ENCODE measurements around the gene CCNL2. TPM values are rescaled to one million over a fixed set of nuclear protein-coding genes. Genes with fewer than 3 reads are reported as not detected.

Gene CCNL2
- total and polyA plus RNA-seq, 2 of the 13 experiments (the other 11 are each of a cell fraction or from before 2014, with no cell fraction given) = 105 to 340 TPM

DNA sequence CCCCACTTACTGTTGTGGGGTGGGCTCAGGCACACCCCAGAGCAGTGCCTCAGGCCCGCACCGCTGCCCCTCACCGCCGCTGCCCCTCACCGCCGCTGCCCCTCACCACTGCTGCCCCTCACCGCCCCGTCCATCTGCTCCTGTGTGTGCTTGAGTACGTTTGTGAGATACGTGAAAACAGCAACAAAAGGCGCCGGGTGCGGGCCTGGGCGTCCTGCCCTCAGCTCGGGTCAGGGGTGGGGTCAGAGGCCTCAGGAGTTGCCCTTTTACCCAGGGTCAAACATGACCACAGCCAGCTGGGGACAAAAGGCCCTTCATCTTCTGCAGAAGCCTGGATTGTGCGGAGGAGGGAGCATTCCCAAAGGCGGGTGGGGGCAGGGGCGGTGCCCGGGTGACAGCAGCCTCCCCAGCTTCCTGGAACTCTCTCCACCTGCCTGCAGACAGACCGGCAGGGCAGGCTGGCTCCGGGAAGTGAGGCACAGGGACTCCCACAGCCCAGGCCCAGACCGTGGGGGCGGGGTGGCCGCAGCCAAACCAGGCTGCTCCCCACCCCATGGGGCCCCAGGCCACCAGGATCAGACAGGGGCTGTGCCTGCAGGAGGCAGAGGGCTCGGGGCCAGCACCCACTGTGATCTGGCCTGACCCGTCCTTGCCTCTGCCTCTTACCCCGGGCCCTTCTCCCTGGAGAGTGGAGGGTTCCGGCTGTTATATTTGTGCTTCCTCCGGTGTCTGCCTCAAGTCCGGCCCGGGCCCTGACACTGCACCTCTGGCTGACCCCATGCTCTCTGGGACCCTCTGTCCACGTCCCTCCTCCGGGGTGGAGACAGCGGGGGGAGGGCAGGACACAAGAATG lies 34.0 kb upstream of the CCNL2 start (continued):
- TF ChIP-seq, protein P1, sequence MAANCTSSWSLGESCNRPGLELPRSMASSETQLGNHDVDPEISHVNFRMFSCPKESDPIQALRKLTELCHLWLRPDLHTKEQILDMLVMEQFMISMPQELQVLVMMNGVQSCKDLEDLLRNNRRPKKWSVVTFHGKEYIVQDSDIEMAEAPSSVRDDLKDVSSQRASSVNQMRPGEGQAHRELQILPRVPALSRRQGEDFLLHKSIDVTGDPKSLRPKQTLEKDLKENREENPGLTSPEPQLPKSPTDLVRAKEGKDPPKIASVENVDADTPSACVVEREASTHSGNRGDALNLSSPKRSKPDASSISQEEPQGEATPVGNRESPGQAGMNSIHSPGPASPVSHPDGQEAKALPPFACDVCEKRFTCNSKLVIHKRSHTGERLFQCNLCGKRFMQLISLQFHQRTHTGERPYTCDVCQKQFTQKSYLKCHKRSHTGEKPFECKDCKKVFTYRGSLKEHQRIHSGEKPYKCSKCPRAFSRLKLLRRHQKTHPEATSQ (CRISPR knock-in tag; IDR thresholded peaks at IDR 0.05; ENCODE audit: borderline replicate concordance) = peak; percentile 46; the same call in 1 of the 2 replicates
- TF ChIP-seq KDM6A (CRISPR knock-in tag; IDR thresholded peaks at IDR 0.05; ENCODE audit: low read depth) (peak; percentile 87), SUZ12 (IDR thresholded peaks at IDR 0.05; ENCODE audit: low read depth, low read length) (no peak), U2AF1 (optimal IDR thresholded peaks at IDR 0.05; ENCODE audit: low read depth, low read length) (no peak), TERF1 (CRISPR knock-in tag; IDR thresholded peaks at IDR 0.05) (no peak), CAMTA2 (CRISPR knock-in tag; IDR thresholded peaks at IDR 0.05; ENCODE audit: borderline replicate concordance) (no peak), NFE2 (CRISPR knock-in tag; IDR thresholded peaks at IDR 0.05) (no peak), MXD4 (CRISPR knock-in tag; IDR thresholded peaks at IDR 0.05) (peak; percentile 87), ZFP36L2 (CRISPR knock-in tag; IDR thresholded peaks at IDR 0.05) (no peak), ZSCAN21 (CRISPR knock-in tag; IDR thresholded peaks at IDR 0.05; ENCODE audit: borderline replicate concordance) (peak; percentile 23; the same call in 1 of the 2 replicates), ZNF274 (CRISPR knock-in tag; IDR thresholded peaks at IDR 0.05) (peak; percentile 68; the same call in 1 of the 2 replicates), ZMYM2 (CRISPR knock-in tag; IDR thresholded peaks at IDR 0.05) (no peak), PAF1 (CRISPR knock-in tag; IDR thresholded peaks at IDR 0.05) (peak; percentile 40), RBFOX2 (IDR thresholded peaks at IDR 0.05; ENCODE audit: low read depth, low read length) (peak; percentile 86), SKIL (CRISPR knock-in tag; IDR thresholded peaks at IDR 0.05; ENCODE audit: borderline replicate concordance) (peak; percentile 97), PRMT3 (CRISPR knock-in tag; IDR thresholded peaks at IDR 0.05; ENCODE audit: borderline replicate concordance, low read depth) (no peak), ZNF740 (CRISPR knock-in tag; IDR thresholded peaks at IDR 0.05) (no peak), RORA (CRISPR knock-in tag; IDR thresholded peaks at IDR 0.05) (no peak)
- TF ChIP-seq, protein P2, sequence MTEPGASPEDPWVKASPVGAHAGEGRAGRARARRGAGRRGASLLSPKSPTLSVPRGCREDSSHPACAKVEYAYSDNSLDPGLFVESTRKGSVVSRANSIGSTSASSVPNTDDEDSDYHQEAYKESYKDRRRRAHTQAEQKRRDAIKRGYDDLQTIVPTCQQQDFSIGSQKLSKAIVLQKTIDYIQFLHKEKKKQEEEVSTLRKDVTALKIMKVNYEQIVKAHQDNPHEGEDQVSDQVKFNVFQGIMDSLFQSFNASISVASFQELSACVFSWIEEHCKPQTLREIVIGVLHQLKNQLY (CRISPR knock-in tag; IDR thresholded peaks at IDR 0.05) = no peak; the same call in 1 of the 2 replicates
- TF ChIP-seq, protein P3, sequence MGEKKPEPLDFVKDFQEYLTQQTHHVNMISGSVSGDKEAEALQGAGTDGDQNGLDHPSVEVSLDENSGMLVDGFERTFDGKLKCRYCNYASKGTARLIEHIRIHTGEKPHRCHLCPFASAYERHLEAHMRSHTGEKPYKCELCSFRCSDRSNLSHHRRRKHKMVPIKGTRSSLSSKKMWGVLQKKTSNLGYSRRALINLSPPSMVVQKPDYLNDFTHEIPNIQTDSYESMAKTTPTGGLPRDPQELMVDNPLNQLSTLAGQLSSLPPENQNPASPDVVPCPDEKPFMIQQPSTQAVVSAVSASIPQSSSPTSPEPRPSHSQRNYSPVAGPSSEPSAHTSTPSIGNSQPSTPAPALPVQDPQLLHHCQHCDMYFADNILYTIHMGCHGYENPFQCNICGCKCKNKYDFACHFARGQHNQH (CRISPR knock-in tag; IDR thresholded peaks at IDR 0.05) = peak; percentile 98
- TF ChIP-seq, protein P4, sequence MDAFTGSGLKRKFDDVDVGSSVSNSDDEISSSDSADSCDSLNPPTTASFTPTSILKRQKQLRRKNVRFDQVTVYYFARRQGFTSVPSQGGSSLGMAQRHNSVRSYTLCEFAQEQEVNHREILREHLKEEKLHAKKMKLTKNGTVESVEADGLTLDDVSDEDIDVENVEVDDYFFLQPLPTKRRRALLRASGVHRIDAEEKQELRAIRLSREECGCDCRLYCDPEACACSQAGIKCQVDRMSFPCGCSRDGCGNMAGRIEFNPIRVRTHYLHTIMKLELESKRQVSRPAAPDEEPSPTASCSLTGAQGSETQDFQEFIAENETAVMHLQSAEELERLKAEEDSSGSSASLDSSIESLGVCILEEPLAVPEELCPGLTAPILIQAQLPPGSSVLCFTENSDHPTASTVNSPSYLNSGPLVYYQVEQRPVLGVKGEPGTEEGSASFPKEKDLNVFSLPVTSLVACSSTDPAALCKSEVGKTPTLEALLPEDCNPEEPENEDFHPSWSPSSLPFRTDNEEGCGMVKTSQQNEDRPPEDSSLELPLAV (CRISPR knock-in tag; conservative IDR thresholded peaks at IDR 0.05; ENCODE audit: low read depth) = no peak
